Large intestine (tissue), 3 donors: ENCODE results near the gene DNHD1. TPM values are rescaled to one million over a fixed set of nuclear protein-coding genes. Genes with fewer than 3 reads are reported as not detected.
A peak's percentile ranks its signal among the peaks of the same experiment; 100 is the strongest.

ENCODE experiments used
- DNase-seq, 2 donors: peaks; one replicate each; pipeline versions ENCODE4 v3.0.0 to v3.0.0-alpha.2; 2013
- H3K27ac ChIP-seq: one replicate; pipeline ENCODE4 v1.5.1; 2013; ENCODE audit warnings: low read length
- H3K27me3 ChIP-seq: 2 replicates; pipeline ENCODE4 v1.6.1; 2013; ENCODE audit warnings: low read length; ENCODE audit not compliant: control insufficient read depth, insufficient read depth
- H3K36me3 ChIP-seq: 2 replicates; pipeline ENCODE4 v1.6.1; 2013; ENCODE audit warnings: low read length; ENCODE audit not compliant: control insufficient read depth, insufficient read depth
- H3K4me1 ChIP-seq: one replicate; pipeline ENCODE4 v1.6.1; 2013; ENCODE audit warnings: low read length; ENCODE audit not compliant: control insufficient read depth, insufficient read depth
- H3K4me3 ChIP-seq: one replicate; pipeline ENCODE4 v1.5.1; 2013; ENCODE audit warnings: low read length
- H3K9me3 ChIP-seq: one replicate; pipeline ENCODE4 v1.6.1; 2013; ENCODE audit warnings: mild to moderate bottlenecking, low read depth, low read length, moderate library complexity; ENCODE audit not compliant: control insufficient read depth
- WGBS: methylation state at CpG from one replicate; pipeline ENCODE4 v1.1.5; 2013; ENCODE audit warnings: low lambda C conversion rate; ENCODE audit not compliant: insufficient coverage; 5-methylcytosine and 5-hydroxymethylcytosine counted together
- polyA plus RNA-seq: library from polyadenylated mRNA; unstranded; fragments of 120-200 nt; gene quantifications from one replicate; pipeline ENCODE4 v1.2.1, GENCODE V29; 2013

Gene DNHD1
- polyA plus RNA-seq, 1 donor = 12.2 TPM

- 96% methylated on average over 2 of the region's 2 CpGs for WGBS
- H3K27ac ChIP-seq = no peak overlapping the region
Measured at GRCh38 chr11:6530848-6531247, 33.8 kb downstream of the DNHD1 start.

DNA sequence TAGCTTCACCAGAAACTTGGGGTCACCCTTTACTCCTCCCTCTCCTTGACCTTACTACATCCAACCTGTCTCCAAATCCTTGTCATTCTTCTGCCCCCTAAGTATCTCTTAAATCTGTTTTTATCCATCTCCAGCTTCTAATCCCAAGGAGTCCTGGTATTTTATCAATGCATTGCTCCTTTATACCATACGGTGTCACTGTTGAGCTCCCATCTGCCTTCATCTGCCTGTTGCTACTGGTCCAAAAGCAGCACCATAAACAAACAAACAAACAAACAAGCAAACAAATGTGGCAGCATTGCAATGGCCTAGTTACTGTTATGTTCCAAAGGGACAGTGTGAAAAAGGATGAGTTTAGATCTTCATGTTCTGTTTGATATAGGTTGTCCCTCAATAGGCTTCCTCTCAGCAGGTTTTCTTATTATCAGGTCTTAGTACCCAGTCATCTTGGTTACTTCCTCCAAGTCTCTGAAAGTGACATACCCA lies 34.2 kb downstream of the DNHD1 start:
- Histone ChIP-seq H3K4me1 (no peaks in the 10 kb centered on the region), H3K36me3 (peaks cover 8% of the 10 kb centered on the region), H3K27ac (no peak overlapping the region), H3K4me3 (no peak overlapping the region), H3K27me3 (no peaks in the 10 kb centered on the region), H3K9me3 (no peaks in the 10 kb centered on the region)
- DNase-seq = peak; percentile 26 to 31
- WGBS = no CpG with 5 or more reads among the region's 1 CpG

More at GRCh38 chr11:6530848-6531247, 33.8 kb downstream of the DNHD1 start:
- Histone ChIP-seq H3K4me1 (no peaks in the 10 kb centered on the region), H3K36me3 (peaks cover 8% of the 10 kb centered on the region), H3K27me3 (no peaks in the 10 kb centered on the region), H3K4me3 (no peak overlapping the region), H3K9me3 (no peaks in the 10 kb centered on the region)
- no peak for DNase-seq

DNA sequence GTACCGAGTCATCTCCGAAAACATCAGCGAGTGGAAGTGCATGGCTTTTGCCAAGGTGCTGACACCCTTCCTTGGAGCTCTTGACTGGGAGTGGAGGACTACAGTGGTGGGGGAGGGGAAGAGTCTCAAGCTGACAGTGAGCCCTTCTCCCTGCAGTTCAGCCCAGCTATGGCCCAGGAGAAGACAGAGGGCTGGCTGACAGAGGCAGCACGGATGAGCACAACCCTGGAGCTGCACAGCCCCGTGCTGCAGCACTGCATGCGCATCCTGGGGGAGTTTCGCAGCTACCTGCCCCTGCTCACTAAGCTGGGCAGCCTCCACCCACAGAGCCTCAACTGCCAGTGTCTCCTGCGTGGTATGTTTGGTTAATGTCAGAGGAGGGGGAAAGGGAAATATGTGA lies 41.4 kb downstream of the DNHD1 start:
- DNase-seq = no peak
- Histone ChIP-seq H3K27ac (no peak overlapping the region), H3K36me3 (no peaks in the 10 kb centered on the region), H3K9me3 (no peaks in the 10 kb centered on the region), H3K27me3 (no peaks in the 10 kb centered on the region), H3K4me1 (no peaks in the 10 kb centered on the region), H3K4me3 (no peak overlapping the region)
- WGBS = no CpG with 5 or more reads among the region's 8 CpGs

DNA sequence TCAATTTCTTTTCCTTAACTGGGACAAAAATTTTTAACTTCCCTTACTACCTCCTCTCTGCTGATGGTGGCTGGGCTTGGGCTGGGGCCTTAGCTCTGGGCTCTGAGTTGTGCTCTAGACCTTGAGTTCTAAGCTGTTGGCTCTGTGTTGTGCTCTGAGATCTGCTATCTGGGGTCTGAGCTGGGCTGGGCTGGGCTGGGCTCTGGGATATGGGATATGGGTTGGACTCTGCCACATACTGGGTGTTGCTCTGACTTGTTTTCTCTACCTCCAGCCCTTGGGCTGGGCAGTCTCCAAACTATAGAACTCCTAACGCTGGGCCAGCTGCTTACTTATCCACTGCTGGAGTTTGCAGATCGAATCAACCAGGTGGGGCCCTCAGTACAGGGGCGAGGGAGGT lies 41.9 kb downstream of the DNHD1 start:
- Histone ChIP-seq H3K4me3 (no peak overlapping the region), H3K4me1 (no peaks in the 10 kb centered on the region), H3K27ac (no peak overlapping the region), H3K36me3 (no peaks in the 10 kb centered on the region), H3K9me3 (no peaks in the 10 kb centered on the region), H3K27me3 (no peaks in the 10 kb centered on the region)
- DNase-seq = no peak
- WGBS = no CpG with 5 or more reads among the region's 3 CpGs

DNA sequence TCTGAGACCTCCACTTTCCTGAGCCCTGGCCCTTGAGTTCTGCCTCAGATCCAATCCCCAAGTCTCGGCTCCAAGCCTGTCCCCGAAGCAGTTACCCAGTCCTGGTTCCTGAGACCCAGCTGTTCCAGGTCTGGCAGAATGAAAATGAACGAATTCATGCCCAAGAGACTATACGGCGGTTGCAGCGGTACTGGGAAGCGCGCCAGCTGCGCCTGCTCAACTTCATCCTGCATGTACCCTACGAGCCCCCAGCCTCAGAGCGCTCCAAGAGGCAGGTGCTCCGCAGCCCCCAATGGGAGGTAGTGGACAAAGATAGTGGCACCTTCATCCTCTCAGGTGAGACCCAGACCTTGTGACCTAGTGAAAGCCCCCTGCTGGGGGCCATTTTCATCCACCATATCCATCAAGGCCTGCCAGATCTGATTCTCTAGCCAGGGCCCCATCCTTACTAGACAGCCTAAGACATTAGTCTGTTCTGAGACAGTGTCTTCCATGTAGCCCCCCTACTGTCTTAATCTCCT lies 42.7 kb downstream of the DNHD1 start:
- WGBS = no CpG with 5 or more reads among the region's 12 CpGs
- Histone ChIP-seq H3K27me3 (no peaks in the 10 kb centered on the region), H3K4me1 (no peaks in the 10 kb centered on the region), H3K4me3 (no peak overlapping the region), H3K9me3 (no peaks in the 10 kb centered on the region), H3K36me3 (peaks cover 2% of the 10 kb centered on the region), H3K27ac (no peak overlapping the region)
- DNase-seq = no peak

DNA sequence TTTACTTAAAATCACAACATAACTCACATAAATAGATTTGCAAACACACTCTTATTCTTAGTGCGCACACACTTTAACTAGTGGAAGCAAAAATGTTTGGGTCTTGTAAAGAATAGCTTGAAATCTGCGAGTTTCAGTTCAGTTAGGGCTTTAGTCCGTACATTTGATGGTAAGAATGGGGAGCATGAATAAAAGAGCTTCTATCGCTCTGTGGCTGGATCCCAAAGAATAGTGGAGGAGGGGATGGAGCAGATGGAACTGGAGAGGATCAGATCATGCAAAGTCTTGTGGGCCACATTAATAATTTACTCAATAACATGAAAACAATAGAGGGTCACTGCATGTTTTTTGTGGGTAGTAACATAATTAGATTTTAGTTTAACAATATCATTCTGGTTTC lies 44.3 kb downstream of the DNHD1 start:
- 83% methylated on average over 1 of the region's 4 CpGs for WGBS
- Histone ChIP-seq H3K27ac (no peak overlapping the region), H3K9me3 (no peaks in the 10 kb centered on the region), H3K4me3 (no peak overlapping the region), H3K36me3 (peaks cover 2% of the 10 kb centered on the region), H3K27me3 (no peaks in the 10 kb centered on the region), H3K4me1 (no peaks in the 10 kb centered on the region)
- DNase-seq = no peak

DNA sequence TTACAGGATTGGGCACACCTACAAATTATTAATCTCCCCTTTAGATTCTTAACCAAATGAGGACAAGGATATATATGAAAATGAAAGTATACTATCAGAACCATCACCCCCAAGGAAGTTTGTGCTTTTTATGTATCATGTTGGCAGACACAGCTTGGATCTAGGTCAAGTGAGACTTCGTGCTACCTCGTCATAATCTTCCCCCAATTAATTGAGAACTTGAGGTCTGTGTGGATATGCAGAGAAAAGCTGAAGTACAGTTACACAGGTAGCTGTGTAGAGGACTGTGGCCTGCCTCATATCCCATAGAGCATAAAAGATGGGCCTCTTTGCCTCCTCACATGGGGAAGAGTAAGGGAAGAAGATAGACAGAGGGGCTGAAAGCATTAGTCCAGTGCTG lies 45.6 kb downstream of the DNHD1 start:
- H3K4me3 ChIP-seq = no peak overlapping the region
- no CpG with 5 or more reads among the region's 2 CpGs for whole genome bisulfite sequencing

GRCh38 chr11:6544921-6545850 lies 48.1 kb downstream of the DNHD1 start:
- WGBS = no CpG with 5 or more reads among the region's 19 CpGs
- Histone ChIP-seq H3K9me3 (no peaks in the 10 kb centered on the region), H3K36me3 (peaks cover 9% of the 10 kb centered on the region), H3K27ac (no peak overlapping the region), H3K4me3 (no peak overlapping the region), H3K27me3 (no peaks in the 10 kb centered on the region), H3K4me1 (no peaks in the 10 kb centered on the region)
- no peak for DNase-seq

More for the DNA sequence above, 45.6 kb downstream of the DNHD1 start:
- Histone ChIP-seq H3K9me3 (no peaks in the 10 kb centered on the region), H3K27me3 (no peaks in the 10 kb centered on the region), H3K36me3 (peaks cover 9% of the 10 kb centered on the region), H3K27ac (no peak overlapping the region), H3K4me1 (no peaks in the 10 kb centered on the region)
- no peak for DNase-seq

- no peak overlapping the region for H3K27ac ChIP-seq
- H3K4me3 ChIP-seq = no peak overlapping the region
- no peaks in the 10 kb centered on the region for H3K4me1 ChIP-seq
- H3K9me3 ChIP-seq = no peaks in the 10 kb centered on the region
- no peak for DNase-seq
- no peaks in the 10 kb centered on the region for H3K27me3 ChIP-seq
- WGBS = no CpG with 5 or more reads among the region's 14 CpGs
- peaks cover 9% of the 10 kb centered on the region for H3K36me3 ChIP-seq
Measured at GRCh38 chr11:6545917-6546605, 49.0 kb downstream of the DNHD1 start.

GRCh38 chr11:6546735-6547134 lies 49.7 kb downstream of the DNHD1 start:
- Histone ChIP-seq H3K36me3 (peaks cover 9% of the 10 kb centered on the region), H3K27ac (no peak overlapping the region), H3K4me3 (no peak overlapping the region), H3K9me3 (no peaks in the 10 kb centered on the region), H3K27me3 (no peaks in the 10 kb centered on the region), H3K4me1 (no peaks in the 10 kb centered on the region)
- no peak for DNase-seq
- WGBS = no CpG with 5 or more reads among the region's 8 CpGs
